IMR-90 (cell line): Measurements from ENCODE around the gene ERAP2. TPM values are rescaled to one million over a fixed set of nuclear protein-coding genes. Genes with fewer than 3 reads are reported as not detected.

Source experiments
- ATAC-seq: fragments of 200-7000 bp; cut with Tn5 transposase; 2 replicates; pipeline ENCODE4 v1.9.1; 2020; ENCODE audit warnings: low read depth, mild to moderate bottlenecking, moderate library complexity
- BruUV-seq: library from RNA; stranded (reverse); fragments of 400-500 nt; replicated peaks from 2 replicates; lab custom pipeline; 2021; lab: Mats Ljungman, UMichigan
- CTCF ChIA-PET: fragments of 300-600 bp; formaldehyde crosslinking; extraction: SDS; loops from one replicate; lab custom pipeline; 2021; ENCODE audit warnings: antibody characterized with exemption; lab: Yijun Ruan, JAX
- POLR2A ChIA-PET: fragments of 300-600 bp; sonication (Branson Sonifier 250); formaldehyde crosslinking; loops from one replicate; lab custom pipeline; 2022; ENCODE audit warnings: antibody characterized with exemption; ENCODE audit not compliant: unreplicated experiment; lab: Charles Lee
- DNase-seq: peaks from one replicate; pipeline ENCODE4 v3.0.0; 2013
- H2AFZ ChIP-seq: replicated peaks from 2 replicates; pipeline ENCODE3; 2013; ENCODE audit warnings: low read length, mild to moderate bottlenecking; ENCODE audit not compliant: poor library complexity
- H2AK5ac ChIP-seq: 2 replicates; pipeline ENCODE4 v1.6.1; 2013; ENCODE audit warnings: low read depth, low read length, inconsistent platforms
- H2AK9ac ChIP-seq: replicated peaks from 2 replicates; pipeline ENCODE3; 2013; ENCODE audit warnings: mild to moderate bottlenecking, low read depth, low read length, moderate library complexity; ENCODE audit not compliant: poor library complexity
- H2BK120ac ChIP-seq: 2 replicates; pipeline ENCODE4 v1.6.1; 2013; ENCODE audit warnings: low read depth, low read length, inconsistent platforms
- H2BK15ac ChIP-seq: 3 replicates; pipeline ENCODE4 v1.6.1; 2013; ENCODE audit warnings: low read depth, low read length, inconsistent platforms
- H2BK20ac ChIP-seq: 2 replicates; pipeline ENCODE4 v1.6.1; 2013; ENCODE audit warnings: low read depth, mild to moderate bottlenecking, inconsistent platforms, low read length, moderate library complexity
- H2BK5ac ChIP-seq: 2 replicates; pipeline ENCODE4 v1.6.1; 2013; ENCODE audit warnings: mild to moderate bottlenecking, low read depth, low read length, inconsistent platforms; ENCODE audit not compliant: poor library complexity, severe bottlenecking
- H3K14ac ChIP-seq: replicated peaks from 2 replicates; pipeline ENCODE4 v1.6.1; 2013; ENCODE audit warnings: low read depth, low read length, inconsistent platforms
- H3K18ac ChIP-seq: 2 replicates; pipeline ENCODE4 v1.6.1; 2013; ENCODE audit warnings: low read depth, low read length, control low read depth
- H3K23ac ChIP-seq: 2 replicates; pipeline ENCODE4 v1.6.1; 2013; ENCODE audit warnings: low read depth, low read length, inconsistent platforms
- H3K27ac ChIP-seq: 2 replicates; pipeline ENCODE4 v1.5.1; 2013; ENCODE audit warnings: mild to moderate bottlenecking, control low read depth, low read length; ENCODE audit not compliant: insufficient read depth
- H3K27me3 ChIP-seq: 2 replicates; pipeline ENCODE4 v1.6.1; 2013; ENCODE audit warnings: low read length; ENCODE audit not compliant: control insufficient read depth, insufficient read depth
- H3K36me3 ChIP-seq: 2 replicates; pipeline ENCODE4 v1.6.1; 2013; ENCODE audit warnings: low read length, mixed read lengths; ENCODE audit not compliant: control insufficient read depth, insufficient read depth
- H3K4ac ChIP-seq: 2 replicates; pipeline ENCODE4 v1.6.1; 2013; ENCODE audit warnings: low read depth, low read length, inconsistent platforms
- H3K4me1 ChIP-seq: 2 replicates; pipeline ENCODE4 v1.6.1; 2013; ENCODE audit warnings: low read length, mixed read lengths; ENCODE audit not compliant: control insufficient read depth, insufficient read depth
- H3K4me2 ChIP-seq: 2 replicates; pipeline ENCODE4 v1.6.1; 2013; ENCODE audit warnings: low read depth, mild to moderate bottlenecking, control low read depth, low read length, moderate library complexity
- H3K4me3 ChIP-seq: 2 replicates; pipeline ENCODE4 v1.5.1; 2013; ENCODE audit warnings: low read depth, mild to moderate bottlenecking, control low read depth, low read length, moderate library complexity; ENCODE audit not compliant: insufficient read depth
- H3K56ac ChIP-seq: 2 replicates; pipeline ENCODE4 v1.6.1; 2013; ENCODE audit warnings: low read length, inconsistent platforms; ENCODE audit not compliant: insufficient read depth; ENCODE audit errors: extremely low read depth
- H3K79me1 ChIP-seq, 2 experiments: 2 replicates each; pipeline ENCODE4 v1.6.1; 2013; ENCODE audit warnings: low read length in 2 of 2, inconsistent platforms in 1 of 2, low read depth in 1 of 2
- H3K9ac ChIP-seq: 2 replicates; pipeline ENCODE4 v1.6.1; 2013; ENCODE audit warnings: low read depth, low read length, control low read depth
- H3K9me1 ChIP-seq: 2 replicates; pipeline ENCODE4 v1.6.1; 2013; ENCODE audit warnings: low read length, inconsistent platforms; ENCODE audit not compliant: insufficient read depth
- H3K9me3 ChIP-seq: 2 replicates; pipeline ENCODE4 v1.6.1; 2013; ENCODE audit warnings: low read length; ENCODE audit not compliant: control insufficient read depth, insufficient read depth
- H4K20me1 ChIP-seq: 2 replicates; pipeline ENCODE4 v1.6.1; 2013; ENCODE audit warnings: low read length, inconsistent platforms; ENCODE audit not compliant: insufficient read depth
- H4K5ac ChIP-seq: 2 replicates; pipeline ENCODE4 v1.6.1; 2013; ENCODE audit warnings: mild to moderate bottlenecking, low read depth, low read length, control low read depth
- H4K8ac ChIP-seq, 2 experiments: 2 replicates each; pipeline ENCODE4 v1.6.1; 2013; ENCODE audit warnings: low read depth in 2 of 2, low read length in 2 of 2, control low read depth in 1 of 2, inconsistent platforms in 1 of 2
- H4K91ac ChIP-seq: 2 replicates; pipeline ENCODE4 v1.6.1; 2013; ENCODE audit warnings: low read depth, low read length, inconsistent platforms; ENCODE audit not compliant: insufficient read depth
- BHLHE40 ChIP-seq: fragments of 150-350 bp; IDR thresholded peaks from 2 replicates; pipeline ENCODE4 v1.6.1; 2016; ENCODE audit warnings: mild to moderate bottlenecking, low read depth, low read length
- CEBPB ChIP-seq: IDR thresholded peaks from 2 replicates; pipeline ENCODE4 v1.6.1; 2012; ENCODE audit warnings: low read depth, low read length, improper control_type of control experiment
- CHD1 ChIP-seq: IDR thresholded peaks from 2 replicates; pipeline ENCODE4 v1.6.1; 2012; ENCODE audit warnings: low read depth, low read length, improper control_type of control experiment
- FOS ChIP-seq: fragments of 150-350 bp; IDR thresholded peaks from 2 replicates; pipeline ENCODE4 v1.6.1; 2016; ENCODE audit warnings: low read depth, low read length
- MAFK ChIP-seq: IDR thresholded peaks from 2 replicates; pipeline ENCODE4 v1.6.1; 2012; ENCODE audit warnings: low read depth, low read length, improper control_type of control experiment
- MAZ ChIP-seq: IDR thresholded peaks from 2 replicates; pipeline ENCODE4 v1.6.1; 2012; ENCODE audit warnings: low read depth, mild to moderate bottlenecking, low read length, improper control_type of control experiment, moderate library complexity, borderline replicate concordance
- MXI1 ChIP-seq: IDR thresholded peaks from 2 replicates; pipeline ENCODE4 v1.6.1; 2012; ENCODE audit warnings: low read depth, mild to moderate bottlenecking, low read length, moderate library complexity, borderline replicate concordance
- NFE2L2 ChIP-seq: fragments of 150-350 bp; IDR thresholded peaks from 2 replicates; pipeline ENCODE4 v1.6.1; 2016; ENCODE audit warnings: low read depth, mild to moderate bottlenecking, low read length
- POLR2A ChIP-seq: IDR thresholded peaks from 2 replicates; pipeline ENCODE4 v1.6.1; 2012; ENCODE audit warnings: mild to moderate bottlenecking, low read depth, low read length
- RAD21 ChIP-seq: IDR thresholded peaks from 2 replicates; pipeline ENCODE4 v1.6.1; 2012; ENCODE audit warnings: low read length, improper control_type of control experiment
- RCOR1 ChIP-seq: IDR thresholded peaks from 2 replicates; pipeline ENCODE4 v1.6.1; 2012; ENCODE audit warnings: mild to moderate bottlenecking, low read length, improper control_type of control experiment; ENCODE audit not compliant: insufficient replicate concordance
- RFX5 ChIP-seq: IDR thresholded peaks from 2 replicates; pipeline ENCODE4 v1.8.0; 2012; ENCODE audit warnings: low read depth, mild to moderate bottlenecking, low read length, moderate library complexity
- SMC3 ChIP-seq: fragments of 150-350 bp; IDR thresholded peaks from 2 replicates; pipeline ENCODE4 v1.6.1; 2016; ENCODE audit warnings: low read depth, mild to moderate bottlenecking, antibody characterized with exemption, low read length, moderate library complexity
- WGBS, 2 experiments: methylation state at CpG; one replicate each; pipeline versions ENCODE4 v1.1.5 to v1.1.7; 2013; ENCODE audit warnings: missing lambda C conversion rate in 2 of 2; ENCODE audit not compliant: insufficient read length in 1 of 2; ENCODE audit errors: extremely low coverage in 2 of 2; 5-methylcytosine and 5-hydroxymethylcytosine counted together
- dilution Hi-C: fragments of 300-500 bp; cut with HindIII; formaldehyde crosslinking; loops from one replicate; pipeline ENCODE4 v1.14.3; 2018; ENCODE audit warnings: low sequenced_read_pairs; ENCODE audit not compliant: unreplicated experiment
- in situ Hi-C: fragments of 300-500 bp; cut with MboI; formaldehyde crosslinking; loops from 3 replicates; pipeline ENCODE4 v1.14.3; 2019; ENCODE audit warnings: low sequenced_read_pairs, inconsistent platforms, mixed read lengths
- intact Hi-C: fragments of 100-400 bp; cut with micrococcal nuclease; formaldehyde crosslinking; loops from 2 replicates; pipeline ENCODE4 v1.10.0; 2022
- polyA plus RNA-seq, 3 experiments: library from polyadenylated mRNA; depleted of rRNA; stranded (reverse); fragments of >200 nt; gene quantifications; 2 replicates each; pipeline ENCODE4 v1.2.3, GENCODE V29; 2012; ENCODE audit warnings: low replicate concordance in 1 of 3
- total RNA-seq: library from RNA; depleted of rRNA; stranded (reverse); fragments of >200 nt; gene quantifications from 2 replicates; pipeline ENCODE4 v1.2.3, GENCODE V29; 2012
- TF ChIP-seq, protein P1 (sequence below): conservative IDR thresholded peaks from 2 replicates; pipeline ENCODE4 v1.5.1; 2012; ENCODE audit warnings: mild to moderate bottlenecking, low read depth, low read length, improper control_type of control experiment
- TF ChIP-seq, protein P2 (sequence below): fragments of 150-350 bp; IDR thresholded peaks from 2 replicates; pipeline ENCODE4 v1.6.1; 2017; ENCODE audit warnings: mild to moderate bottlenecking, antibody characterized with exemption, low read length, low read depth

ERAP2 gene
- total and polyA plus RNA-seq, 2 of the 4 experiments (the other 2 are of a cell fraction): 10.6 to 21.3 TPM

DNA sequence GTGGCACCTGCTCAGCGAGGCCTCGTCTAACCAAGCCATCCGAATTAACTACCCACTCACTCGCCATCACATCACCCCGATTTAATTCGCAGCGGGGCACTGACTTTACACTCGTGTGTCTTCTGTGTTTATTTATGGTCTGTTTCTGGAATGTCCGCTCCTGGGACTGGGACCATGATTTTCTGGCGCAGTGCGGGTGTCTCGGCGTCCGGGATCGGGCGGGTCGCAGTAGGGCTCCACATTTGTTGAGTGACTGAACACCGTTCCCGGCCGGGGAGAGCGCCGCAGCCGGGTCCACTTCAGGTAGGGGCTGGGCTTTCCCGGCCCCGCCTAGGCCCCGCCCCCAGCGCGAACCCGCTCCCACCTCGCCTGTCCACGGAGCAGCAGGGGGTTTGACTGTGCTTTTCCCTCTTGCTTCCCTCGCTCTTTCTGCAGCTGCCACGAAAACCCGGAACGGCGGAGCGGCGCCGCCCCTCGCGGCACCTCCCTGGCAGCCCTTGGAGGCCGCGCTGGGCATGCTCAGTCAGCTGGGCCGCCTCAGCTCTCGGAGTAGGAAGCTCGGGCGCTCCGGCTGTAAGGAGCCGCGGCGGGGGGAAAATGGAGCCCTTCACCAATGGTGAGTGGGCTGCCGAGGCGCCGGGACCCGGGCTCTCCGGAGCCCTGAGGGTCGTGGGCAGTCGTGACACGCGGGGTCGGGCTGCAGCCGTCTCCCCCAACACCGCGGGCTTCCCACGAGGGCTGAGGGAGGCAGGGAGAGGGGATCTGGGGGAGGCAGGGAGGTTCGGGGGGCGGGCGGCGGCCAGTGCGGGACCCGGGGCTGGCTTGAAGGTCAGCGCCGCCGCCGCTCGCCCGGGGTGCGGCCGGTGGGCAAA lies 59.5 kb downstream of the ERAP2 start, which contains the start of gene LNPEP:
LNPEP (plus strand) TSS at position 522 of the 872 bp plus-strand sequence; CDS start at position 598, 76 bp downstream.
- H3K14ac ChIP-seq: peak within 1 kb of the TSS; percentile 89
- peak within 1 kb of the TSS; percentile 95 for H3K9ac ChIP-seq
- in situ Hi-C loops: no loop called here
- no peaks in the 10 kb centered on the region for H3K9me3 ChIP-seq
- H2AFZ ChIP-seq: peak within 1 kb of the TSS; percentile 95
- peak; percentile 79 for ATAC-seq
- peak within 1 kb of the TSS; percentile 96; the same call in 2 of the 3 replicates for H2BK15ac ChIP-seq
- peaks cover 2% of the 10 kb centered on the region for H3K4me1 ChIP-seq
- H3K79me1 ChIP-seq: peaks cover 6 to 32% of the 10 kb centered on the region in 2 experiments; a peak in 3 of 4 replicates
- no peaks in the 10 kb centered on the region for H4K20me1 ChIP-seq
- peak within 1 kb of the TSS; percentile 72 for H4K5ac ChIP-seq
- peak within 1 kb of the TSS; percentile 68 for H3K4me3 ChIP-seq
- H2AK9ac ChIP-seq: peak within 1 kb of the TSS; percentile 97
- peak within 1 kb of the TSS; percentile 96 for H3K23ac ChIP-seq
- H2BK5ac ChIP-seq: peak within 1 kb of the TSS; percentile 96
- H2BK120ac ChIP-seq: peak within 1 kb of the TSS; percentile 82
- H3K36me3 ChIP-seq: no peaks in the 10 kb centered on the region
- dilution Hi-C loops: no loop called here
- H4K91ac ChIP-seq: peak within 1 kb of the TSS; percentile 83
- ChIA-PET CTCF (interaction anchor here (0.6 kb wide), 1 partner anchor 51 kb away, joined by 3 read pairs; no protein-coding TSS in a partner anchor), POLR2A (interaction anchor here (0.6 to 1.1 kb wide), 3 partner anchors 43 to 202 kb away, joined by 4 to 6 read pairs (median 6); no protein-coding TSS in a partner anchor)
- peak within 1 kb of the TSS; percentile 92 for H3K18ac ChIP-seq
- H3K9me1 ChIP-seq: no peaks in the 10 kb centered on the region
- WGBS, 2 experiments: 1% methylated on average over 37 of the region's 79 CpGs; no CpG with 5 or more reads in 1 of the 2 experiments
- intact Hi-C loops: loop anchor here (1.0 to 5.0 kb wide), 8 partner anchors 62 to 323 kb away; partner anchors contain the start of gene LIX1
- H4K8ac ChIP-seq: peak within 1 kb of the TSS; percentile 70 to 82
- no peaks in the 10 kb centered on the region for H3K27me3 ChIP-seq
- peak within 1 kb of the TSS; percentile 92 for H3K27ac ChIP-seq
- peak within 1 kb of the TSS; percentile 89 for H3K4ac ChIP-seq
- H2BK20ac ChIP-seq: peak within 1 kb of the TSS; percentile 23; the same call in 1 of the 2 replicates
- DNase-seq: peak; percentile 97
- H2AK5ac ChIP-seq: peak within 1 kb of the TSS; percentile 78
- peak within 1 kb of the TSS; percentile 95 for H3K56ac ChIP-seq
- no TSS peak for BruUV-seq
- peak within 1 kb of the TSS; percentile 100 for H3K4me2 ChIP-seq
- TF ChIP-seq RFX5 (no peak), FOS (no peak), POLR2A (no peak), CEBPB (no peak), MAZ (peak; percentile 94), CHD1 (0 out of 2 replicates have a peak, but pooled peaks have one; percentile 60), MAFK (no peak), RCOR1 (no peak), BHLHE40 (peak; percentile 28; the same call in 1 of the 2 replicates), RAD21 (no peak), MXI1 (no peak; the same call in 1 of the 2 replicates), NFE2L2 (no peak), SMC3 (peak; percentile 21; the same call in 1 of the 2 replicates)
- TF ChIP-seq, protein P1, sequence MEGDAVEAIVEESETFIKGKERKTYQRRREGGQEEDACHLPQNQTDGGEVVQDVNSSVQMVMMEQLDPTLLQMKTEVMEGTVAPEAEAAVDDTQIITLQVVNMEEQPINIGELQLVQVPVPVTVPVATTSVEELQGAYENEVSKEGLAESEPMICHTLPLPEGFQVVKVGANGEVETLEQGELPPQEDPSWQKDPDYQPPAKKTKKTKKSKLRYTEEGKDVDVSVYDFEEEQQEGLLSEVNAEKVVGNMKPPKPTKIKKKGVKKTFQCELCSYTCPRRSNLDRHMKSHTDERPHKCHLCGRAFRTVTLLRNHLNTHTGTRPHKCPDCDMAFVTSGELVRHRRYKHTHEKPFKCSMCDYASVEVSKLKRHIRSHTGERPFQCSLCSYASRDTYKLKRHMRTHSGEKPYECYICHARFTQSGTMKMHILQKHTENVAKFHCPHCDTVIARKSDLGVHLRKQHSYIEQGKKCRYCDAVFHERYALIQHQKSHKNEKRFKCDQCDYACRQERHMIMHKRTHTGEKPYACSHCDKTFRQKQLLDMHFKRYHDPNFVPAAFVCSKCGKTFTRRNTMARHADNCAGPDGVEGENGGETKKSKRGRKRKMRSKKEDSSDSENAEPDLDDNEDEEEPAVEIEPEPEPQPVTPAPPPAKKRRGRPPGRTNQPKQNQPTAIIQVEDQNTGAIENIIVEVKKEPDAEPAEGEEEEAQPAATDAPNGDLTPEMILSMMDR: 0 out of 2 replicates have a peak, but pooled peaks have one; percentile 5
- TF ChIP-seq, protein P2, sequence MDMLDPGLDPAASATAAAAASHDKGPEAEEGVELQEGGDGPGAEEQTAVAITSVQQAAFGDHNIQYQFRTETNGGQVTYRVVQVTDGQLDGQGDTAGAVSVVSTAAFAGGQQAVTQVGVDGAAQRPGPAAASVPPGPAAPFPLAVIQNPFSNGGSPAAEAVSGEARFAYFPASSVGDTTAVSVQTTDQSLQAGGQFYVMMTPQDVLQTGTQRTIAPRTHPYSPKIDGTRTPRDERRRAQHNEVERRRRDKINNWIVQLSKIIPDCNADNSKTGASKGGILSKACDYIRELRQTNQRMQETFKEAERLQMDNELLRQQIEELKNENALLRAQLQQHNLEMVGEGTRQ: no peak
